AG08396 (cell line): ENCODE measurements around the gene DSTN.

ENCODE experiments used
- DNase-seq: peaks from one replicate; pipeline ENCODE4 v3.0.0; 2012; ENCODE audit warnings: low spot score, mixed read lengths

The DSTN gene

GRCh38 chr20:17569616-17570346 is at the start of gene DSTN:
TSS of gene DSTN (plus strand) at chr20:17570075. CDS start at chr20:17570209, 134 bp downstream.
- DNase-seq = peak; percentile 97

GRCh38 chr20:17520583-17520982 is 49.3 kb upstream of the DSTN start:
- DNase-seq = no peak

- DNase-seq = no peak
Observed at GRCh38 chr20:17522528-17522927, 47.3 kb upstream of the DSTN start.

- DNase-seq = no peak
Observed at GRCh38 chr20:17523326-17523725, 46.5 kb upstream of the DSTN start.

GRCh38 chr20:17524560-17524959 is 45.3 kb upstream of the DSTN start:
- no peak for DNase-seq

GRCh38 chr20:17525132-17525531 is 44.7 kb upstream of the DSTN start:
- no peak for DNase-seq

- DNase-seq = no peak
Observed at GRCh38 chr20:17525650-17526049, 44.2 kb upstream of the DSTN start.

- no peak for DNase-seq
Observed at GRCh38 chr20:17529586-17529985, 40.3 kb upstream of the DSTN start.

- DNase-seq = no peak
Observed at GRCh38 chr20:17530153-17530552, 39.7 kb upstream of the DSTN start.

GRCh38 chr20:17530716-17531664 is 38.9 kb upstream of the DSTN start, which contains the start of gene BFSP1:
TSS of gene BFSP1 (minus strand) at chr20:17531379. CDS start at chr20:17531329, 50 bp downstream.
- DNase-seq = peak; percentile 81

- DNase-seq = no peak
Observed at GRCh38 chr20:17531665-17532025, 38.2 kb upstream of the DSTN start.

GRCh38 chr20:17533396-17533795 is 36.5 kb upstream of the DSTN start:
- DNase-seq = peak; percentile 64

- no peak for DNase-seq
Observed at GRCh38 chr20:17534077-17534476, 35.8 kb upstream of the DSTN start.

GRCh38 chr20:17536944-17537444 is 32.9 kb upstream of the DSTN start:
- DNase-seq = peak; percentile 76

- DNase-seq = no peak
Observed at GRCh38 chr20:17537959-17538358, 31.9 kb upstream of the DSTN start.

- no peak for DNase-seq
Observed at GRCh38 chr20:17538517-17539170, 31.2 kb upstream of the DSTN start.

- DNase-seq = no peak
Observed at GRCh38 chr20:17541596-17541995, 28.3 kb upstream of the DSTN start.

GRCh38 chr20:17541996-17542395 is 27.9 kb upstream of the DSTN start:
- DNase-seq = peak; percentile 48

GRCh38 chr20:17542481-17542880 is 27.4 kb upstream of the DSTN start:
- DNase-seq = no peak

- peak; percentile 53 for DNase-seq
Observed at GRCh38 chr20:17542993-17543412, 26.9 kb upstream of the DSTN start.

GRCh38 chr20:17543531-17544131 is 26.2 kb upstream of the DSTN start:
- peak; percentile 33 for DNase-seq

GRCh38 chr20:17545127-17545526 is 24.7 kb upstream of the DSTN start:
- DNase-seq = no peak
